Mucosa of stomach (tissue), 1 donor: ENCODE results near the gene SESN2.

Experiments
- H3K27me3 ChIP-seq: one replicate; pipeline ENCODE4 v1.7.0; 2013; ENCODE audit warnings: mild to moderate bottlenecking, low read length; ENCODE audit not compliant: control insufficient read depth, insufficient read depth
- H3K36me3 ChIP-seq: one replicate; pipeline ENCODE4 v1.7.0; 2013; ENCODE audit warnings: low read length; ENCODE audit not compliant: control insufficient read depth, insufficient read depth
- H3K4me1 ChIP-seq: one replicate; pipeline ENCODE4 v1.7.0; 2013; ENCODE audit warnings: mild to moderate bottlenecking, low read length; ENCODE audit not compliant: control insufficient read depth, insufficient read depth
- H3K4me3 ChIP-seq: one replicate; pipeline ENCODE4 v1.7.0; 2013; ENCODE audit warnings: low read length
- H3K9ac ChIP-seq: one replicate; pipeline ENCODE4 v1.7.0; 2013; ENCODE audit warnings: mild to moderate bottlenecking, low read length, moderate library complexity
- H3K9me3 ChIP-seq: one replicate; pipeline ENCODE4 v1.7.0; 2013; ENCODE audit warnings: mild to moderate bottlenecking, low read length, moderate library complexity; ENCODE audit not compliant: control insufficient read depth
- donor health status: Pancreatic carcinoma.

Gene SESN2

DNA sequence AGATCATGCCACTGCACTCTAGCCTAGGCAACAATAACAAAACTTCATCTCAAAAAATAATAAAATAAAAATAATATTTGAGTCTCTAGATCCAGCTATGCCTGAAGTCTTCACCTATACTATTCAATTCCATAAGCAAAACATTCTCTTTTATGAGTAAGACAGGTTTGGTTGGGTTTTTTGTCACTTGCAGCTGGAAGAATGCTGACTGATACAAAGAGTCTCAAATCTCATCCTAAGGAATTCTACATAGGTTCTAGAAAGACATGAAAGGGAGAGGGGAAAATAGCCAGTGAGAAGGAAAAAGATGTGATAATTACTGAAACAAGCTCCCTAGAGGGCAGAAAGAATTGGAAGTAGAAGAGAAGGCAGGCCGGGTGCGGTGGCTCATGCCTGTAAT, 39.1 kb downstream of the SESN2 start:
- H3K9ac ChIP-seq, result no peak overlapping the region
- H3K4me1 ChIP-seq, result peaks cover 9% of the 10 kb centered on the region
- H3K4me3 ChIP-seq, result no peak overlapping the region
- H3K9me3 ChIP-seq, result no peaks in the 10 kb centered on the region
- no peaks in the 10 kb centered on the region for H3K36me3 ChIP-seq
- H3K27me3 ChIP-seq, result no peaks in the 10 kb centered on the region

DNA sequence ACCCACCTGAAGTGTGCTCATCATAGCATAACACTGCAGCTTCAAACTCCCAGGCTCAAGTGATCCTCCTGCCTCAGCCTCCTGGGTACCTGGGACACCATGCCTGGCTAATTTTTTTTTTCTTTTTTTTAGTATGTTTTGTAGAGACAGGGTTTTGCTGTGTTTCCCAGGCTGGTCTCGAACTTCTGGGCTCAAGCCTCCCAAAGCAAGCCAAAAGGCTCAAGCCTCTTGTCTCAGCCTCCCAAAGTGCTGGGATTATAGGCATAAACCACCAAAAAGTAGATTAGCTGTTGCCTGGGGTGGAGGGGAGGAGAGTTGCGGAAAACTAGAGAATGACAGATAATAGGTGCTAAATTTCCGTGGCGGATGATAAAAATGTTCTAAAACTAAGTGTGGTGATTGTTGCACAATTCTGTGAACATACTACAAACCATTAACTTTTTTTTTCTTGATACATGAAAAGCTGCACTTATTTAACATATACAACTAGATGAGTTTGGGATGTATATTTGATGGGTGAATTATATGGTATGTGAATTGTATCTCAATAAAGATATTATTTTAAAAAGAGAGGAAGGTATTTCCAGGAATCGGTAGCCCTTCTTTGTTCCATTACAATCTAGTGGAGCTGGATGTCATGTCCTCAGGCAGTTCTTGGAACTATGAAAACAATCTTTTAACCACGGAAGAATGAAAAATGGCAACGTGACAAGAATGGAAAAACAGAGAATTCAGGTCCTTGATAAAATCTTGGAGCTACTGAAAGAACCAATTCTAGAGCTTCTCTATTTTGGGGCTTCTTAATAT, 42.3 kb downstream of the SESN2 start:
- no peak overlapping the region for H3K4me3 ChIP-seq
- no peak overlapping the region for H3K9ac ChIP-seq
- no peaks in the 10 kb centered on the region for H3K36me3 ChIP-seq
- H3K9me3 ChIP-seq, result no peaks in the 10 kb centered on the region
- no peaks in the 10 kb centered on the region for H3K27me3 ChIP-seq
- H3K4me1 ChIP-seq, result peaks cover 3% of the 10 kb centered on the region

DNA sequence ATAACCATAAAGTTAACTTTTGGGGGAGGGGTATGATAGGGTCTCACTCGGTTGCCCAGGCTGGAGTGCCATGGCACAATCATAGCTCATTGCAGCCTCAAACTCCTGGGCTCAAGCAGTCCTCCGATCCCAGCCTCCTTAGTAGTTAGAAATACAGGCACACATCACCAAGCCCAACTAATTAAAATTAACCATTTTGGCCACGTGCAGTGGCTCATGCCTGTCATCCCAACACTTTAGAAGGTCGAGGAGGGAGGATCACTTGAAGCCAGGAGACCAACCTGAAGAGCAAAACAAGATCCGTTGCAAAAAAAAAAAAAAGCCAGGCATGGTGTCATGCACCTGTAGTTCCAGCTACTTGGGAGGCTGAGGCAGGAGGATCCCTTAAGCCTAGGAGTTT, 42.9 kb downstream of the SESN2 start:
- Histone ChIP-seq H3K9me3 (no peaks in the 10 kb centered on the region), H3K27me3 (no peaks in the 10 kb centered on the region), H3K36me3 (no peaks in the 10 kb centered on the region), H3K4me3 (no peak overlapping the region), H3K9ac (no peak overlapping the region), H3K4me1 (no peaks in the 10 kb centered on the region)

- Histone ChIP-seq H3K27me3 (no peaks in the 10 kb centered on the region), H3K9ac (no peak overlapping the region), H3K4me3 (no peak overlapping the region), H3K9me3 (no peaks in the 10 kb centered on the region), H3K36me3 (no peaks in the 10 kb centered on the region), H3K4me1 (no peaks in the 10 kb centered on the region)
Measured at GRCh38 chr1:28306301-28306949, 47.1 kb downstream of the SESN2 start.

GRCh38 chr1:28308750-28309149, 49.4 kb downstream of the SESN2 start:
- Histone ChIP-seq H3K4me1 (peaks cover 2% of the 10 kb centered on the region), H3K27me3 (no peaks in the 10 kb centered on the region), H3K4me3 (no peak overlapping the region), H3K9ac (no peak overlapping the region), H3K9me3 (no peaks in the 10 kb centered on the region), H3K36me3 (no peaks in the 10 kb centered on the region)

GRCh38 chr1:28309702-28310101, 50.4 kb downstream of the SESN2 start:
- Histone ChIP-seq H3K9me3 (no peaks in the 10 kb centered on the region), H3K4me1 (peaks cover 9% of the 10 kb centered on the region), H3K27me3 (no peaks in the 10 kb centered on the region), H3K4me3 (no peak overlapping the region), H3K9ac (no peak overlapping the region), H3K36me3 (no peaks in the 10 kb centered on the region)

DNA sequence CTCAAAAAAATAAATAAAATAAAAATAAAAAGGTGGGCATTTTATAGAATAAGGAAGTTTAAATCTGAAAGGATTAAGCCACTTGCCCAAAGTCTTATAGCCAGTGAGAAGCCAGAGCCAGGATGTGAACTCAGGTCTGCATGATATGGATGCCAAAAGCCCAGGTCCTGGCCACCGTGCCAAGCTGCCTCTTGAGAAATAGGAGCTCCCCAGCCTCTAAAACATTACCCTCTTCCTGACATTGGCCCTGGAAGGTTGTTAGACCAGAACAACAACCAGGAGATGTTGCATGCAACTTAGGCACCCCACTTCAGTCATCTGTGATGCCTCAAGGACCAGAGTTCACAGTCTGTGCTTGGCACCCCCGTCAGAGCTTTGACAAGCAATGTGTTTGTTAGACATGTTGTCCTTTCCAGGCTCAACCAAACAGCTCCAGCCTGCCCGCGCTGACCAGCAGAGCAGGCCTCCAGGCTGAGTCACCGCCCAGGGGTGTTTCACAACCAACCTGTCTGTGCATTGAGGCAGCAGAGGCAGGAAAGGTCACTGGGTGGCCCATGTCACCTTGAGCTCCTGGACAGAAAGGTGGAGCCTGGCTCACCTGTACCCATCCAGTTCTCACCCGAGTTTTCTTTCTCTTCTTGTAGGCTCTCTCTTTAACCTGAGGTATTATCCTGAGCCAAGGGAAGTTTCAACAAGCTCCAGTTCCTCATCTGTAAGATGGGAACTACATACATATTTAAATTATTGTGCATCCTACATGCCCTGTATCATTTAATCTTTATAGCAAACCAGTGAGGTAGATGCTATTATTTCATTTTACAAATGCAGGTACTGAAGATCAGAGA, 54.6 kb downstream of the SESN2 start:
- H3K4me1 ChIP-seq, result peaks cover 9% of the 10 kb centered on the region
- no peaks in the 10 kb centered on the region for H3K9me3 ChIP-seq
- H3K27me3 ChIP-seq, result no peaks in the 10 kb centered on the region
- no peaks in the 10 kb centered on the region for H3K36me3 ChIP-seq
- H3K9ac ChIP-seq, result no peak overlapping the region
- no peak overlapping the region for H3K4me3 ChIP-seq

GRCh38 chr1:28314547-28314941, 55.2 kb downstream of the SESN2 start:
- Histone ChIP-seq H3K9me3 (no peaks in the 10 kb centered on the region), H3K4me3 (no peak overlapping the region), H3K9ac (no peak overlapping the region), H3K4me1 (peaks cover 9% of the 10 kb centered on the region), H3K27me3 (no peaks in the 10 kb centered on the region), H3K36me3 (no peaks in the 10 kb centered on the region)

DNA sequence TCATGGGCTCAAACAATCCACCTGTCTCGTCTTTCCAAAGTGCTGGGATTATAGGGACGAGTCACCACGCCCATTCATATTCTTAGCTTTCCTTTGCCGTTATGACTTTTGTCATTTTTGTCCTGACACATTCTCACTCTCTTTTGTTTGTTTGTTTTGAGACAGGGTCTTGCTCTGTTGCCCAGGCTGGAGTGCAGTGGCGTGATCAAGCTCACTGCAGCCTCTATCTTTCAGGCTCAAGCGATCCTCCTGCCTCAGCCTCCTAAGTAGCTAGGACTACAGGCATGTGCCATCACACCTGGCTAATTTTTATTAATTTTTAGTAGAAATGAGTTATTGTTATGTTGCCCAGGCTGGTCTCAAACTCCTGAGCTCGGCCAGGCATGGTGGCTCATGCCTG, 57.7 kb downstream of the SESN2 start:
- Histone ChIP-seq H3K9ac (no peak overlapping the region), H3K9me3 (no peaks in the 10 kb centered on the region), H3K4me1 (peaks cover 9% of the 10 kb centered on the region), H3K27me3 (no peaks in the 10 kb centered on the region), H3K36me3 (no peaks in the 10 kb centered on the region), H3K4me3 (no peak overlapping the region)

- Histone ChIP-seq H3K4me3 (no peak overlapping the region), H3K9me3 (no peaks in the 10 kb centered on the region), H3K36me3 (no peaks in the 10 kb centered on the region), H3K4me1 (peaks cover 18% of the 10 kb centered on the region), H3K27me3 (no peaks in the 10 kb centered on the region), H3K9ac (no peak overlapping the region)
Measured at GRCh38 chr1:28322194-28322593, 62.9 kb downstream of the SESN2 start.

- Histone ChIP-seq H3K9ac (peak overlapping the region; percentile 9), H3K9me3 (no peaks in the 10 kb centered on the region), H3K36me3 (no peaks in the 10 kb centered on the region), H3K4me3 (no peak overlapping the region), H3K4me1 (peaks cover 28% of the 10 kb centered on the region), H3K27me3 (no peaks in the 10 kb centered on the region)
Measured at GRCh38 chr1:28323720-28324119, 64.4 kb downstream of the SESN2 start.

DNA sequence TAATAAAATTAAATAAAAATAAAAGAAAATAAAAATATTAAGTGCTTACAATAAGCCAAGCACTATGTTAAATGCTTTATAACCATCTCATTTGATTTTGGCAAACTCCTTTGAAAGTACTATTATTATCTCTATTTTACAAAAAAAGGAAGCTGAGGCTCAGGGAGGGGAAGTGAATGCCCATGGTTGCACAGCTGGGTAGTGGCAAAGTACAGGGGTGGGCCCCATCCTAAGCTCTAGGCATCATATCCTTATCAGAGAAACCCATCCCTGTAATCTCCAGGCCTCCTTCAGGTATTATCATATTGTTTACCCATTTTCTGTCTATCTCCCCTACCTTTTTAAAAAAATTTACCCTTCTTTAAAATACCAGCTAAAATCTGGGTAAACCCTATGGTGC, 67.2 kb downstream of the SESN2 start:
- no peaks in the 10 kb centered on the region for H3K36me3 ChIP-seq
- H3K9me3 ChIP-seq, result no peaks in the 10 kb centered on the region
- H3K27me3 ChIP-seq, result no peaks in the 10 kb centered on the region
- H3K4me1 ChIP-seq, result peaks cover 28% of the 10 kb centered on the region
- no peak overlapping the region for H3K4me3 ChIP-seq
- no peak overlapping the region for H3K9ac ChIP-seq
